CD14-positive monocyte (primary cell): ENCODE measurements around the gene MOCOS. TPM values are rescaled to one million over a fixed set of nuclear protein-coding genes. Genes with fewer than 3 reads are reported as not detected.

Experiments used
- DNase-seq, 3 donors: peaks; one replicate each; pipeline ENCODE4 v3.0.0-alpha.2; 2011 to 2022
- H2AFZ ChIP-seq: 2 replicates; pipeline ENCODE4 v1.6.0; 2012; ENCODE audit warnings: mild to moderate bottlenecking, low read depth, low read length, inconsistent platforms; ENCODE audit not compliant: insufficient read depth, poor library complexity, severe bottlenecking
- H3K27ac ChIP-seq, 2 donors: 1 replicate in 1 of 2; 2 replicates in 1 of 2; pipeline ENCODE4 v1.5.1; 2012 to 2013; ENCODE audit warnings: low read length in 2 of 2, control low read depth in 1 of 2, inconsistent platforms in 1 of 2, low read depth in 1 of 2, mild to moderate bottlenecking in 1 of 2
- H3K27me3 ChIP-seq, 2 donors: one replicate each; pipeline versions ENCODE4 v1.6.0 to v1.6.1; 2011 to 2013; ENCODE audit warnings: low read length in 2 of 2; ENCODE audit not compliant: control insufficient read depth in 2 of 2, insufficient read depth in 2 of 2
- H3K36me3 ChIP-seq, 2 donors: replicated peaks in 1 of 2; 1 replicate in 1 of 2; 2 replicates in 1 of 2; pipeline versions ENCODE4 v1.5.1 to v1.6.1; 2012 to 2013; ENCODE audit warnings: low read length in 2 of 2, control low read depth in 1 of 2, inconsistent platforms in 1 of 2, mild to moderate bottlenecking in 1 of 2; ENCODE audit not compliant: insufficient read depth in 2 of 2, control insufficient read depth in 1 of 2
- H3K4me1 ChIP-seq, 2 donors: 1 replicate in 1 of 2; 2 replicates in 1 of 2; pipeline versions ENCODE4 v1.5.1 to v1.6.1; 2012 to 2013; ENCODE audit warnings: low read length in 2 of 2, control low read depth in 1 of 2, inconsistent platforms in 1 of 2, mild to moderate bottlenecking in 1 of 2, moderate library complexity in 1 of 2; ENCODE audit not compliant: insufficient read depth in 2 of 2, control insufficient read depth in 1 of 2
- H3K4me2 ChIP-seq: replicated peaks from 2 replicates; pipeline ENCODE3; 2012; ENCODE audit warnings: low read length, moderate library complexity, mild to moderate bottlenecking; ENCODE audit not compliant: poor library complexity, severe bottlenecking; ENCODE audit errors: extremely low read depth
- H3K4me3 ChIP-seq, 3 experiments: fragments of 200-600 bp in 1 of 3; sonication (generic) in 1 of 3; replicated peaks in 1 of 3; 1 replicate in 2 of 3; 2 replicates in 1 of 3; pipeline ENCODE4 v1.5.1; 2011 to 2013; ENCODE audit warnings: low read length in 3 of 3, mild to moderate bottlenecking in 3 of 3, control low read depth in 2 of 3, low read depth in 2 of 3, inconsistent platforms in 1 of 3, moderate library complexity in 1 of 3
- H3K79me2 ChIP-seq: 2 replicates; pipeline ENCODE4 v1.6.0; 2012; ENCODE audit warnings: mild to moderate bottlenecking, control low read depth, inconsistent platforms, low read length, moderate library complexity; ENCODE audit not compliant: insufficient read depth
- H3K9ac ChIP-seq: 2 replicates; pipeline ENCODE4 v1.6.0; 2017; ENCODE audit warnings: low read length, mild to moderate bottlenecking; ENCODE audit not compliant: insufficient read depth, poor library complexity, severe bottlenecking
- H3K9me3 ChIP-seq, 2 donors: replicated peaks in 1 of 2; 1 replicate in 1 of 2; 2 replicates in 1 of 2; pipeline versions ENCODE4 v1.5.1 to v1.6.1; 2012 to 2013; ENCODE audit warnings: low read length in 2 of 2, control low read depth in 1 of 2; ENCODE audit not compliant: control insufficient read depth in 1 of 2, insufficient read depth in 1 of 2
- H4K20me1 ChIP-seq: 2 replicates; pipeline ENCODE4 v1.6.0; 2012; ENCODE audit warnings: mild to moderate bottlenecking, low read length, control low read depth, moderate library complexity; ENCODE audit not compliant: insufficient read depth
- H3K27ac Mint-ChIP-seq, 7 donors: one replicate each; pipeline ENCODE4 v1.8.0; 2020; ENCODE audit warnings: mild to moderate bottlenecking in 7 of 7, mixed read lengths in 7 of 7, moderate library complexity in 6 of 7, inconsistent platforms in 2 of 7
- H3K27me3 Mint-ChIP-seq, 3 donors: one replicate each; pipeline ENCODE4 v1.8.0; 2021 to 2022; ENCODE audit warnings: low read depth in 3 of 3, mild to moderate bottlenecking in 3 of 3, mixed read lengths in 3 of 3, moderate library complexity in 3 of 3, inconsistent platforms in 1 of 3
- H3K36me3 Mint-ChIP-seq, 2 donors: one replicate each; pipeline ENCODE4 v1.8.0; 2020; ENCODE audit warnings: mixed read lengths in 2 of 2, inconsistent platforms in 1 of 2, mild to moderate bottlenecking in 1 of 2
- H3K4me1 Mint-ChIP-seq: one replicate; pipeline ENCODE4 v1.8.0; 2020; ENCODE audit warnings: mild to moderate bottlenecking, mixed read lengths
- H3K4me3 Mint-ChIP-seq, 2 donors: one replicate each; pipeline ENCODE4 v1.8.0; 2020; ENCODE audit warnings: mild to moderate bottlenecking in 2 of 2, mixed read lengths in 2 of 2, moderate library complexity in 1 of 2
- H3K9me3 Mint-ChIP-seq, 7 donors: one replicate each; pipeline ENCODE4 v1.8.0; 2020 to 2022; ENCODE audit warnings: mixed read lengths in 7 of 7, mild to moderate bottlenecking in 6 of 7, moderate library complexity in 6 of 7, inconsistent platforms in 2 of 7
- CTCF ChIP-seq: fragments of 200-600 bp; IDR thresholded peaks from one replicate; pipeline ENCODE4 v1.8.0; 2022; ENCODE audit warnings: antibody characterized with exemption, mild to moderate bottlenecking
- WGBS: methylation state at CpG from one replicate; pipeline ENCODE4 v1.1.5; 2013; ENCODE audit warnings: missing lambda C conversion rate; ENCODE audit not compliant: insufficient coverage; 5-methylcytosine and 5-hydroxymethylcytosine counted together
- intact Hi-C, 2 donors: fragments of 100-400 bp; cut with micrococcal nuclease; formaldehyde crosslinking; loops; one replicate each; pipeline versions ENCODE4 v1.15.0 to v1.15.1; 2023
- polyA plus RNA-seq, 3 donors: library from polyadenylated mRNA; depleted of rRNA in 1 of 3; unstranded in 2 of 3; stranded (reverse) in 1 of 3; fragments of 300-500 nt in 2 of 3; fragments of >200 nt in 1 of 3; fragmentation: Illumina TruSeq in 2 of 3; gene quantifications; 1 replicate in 2 of 3; 2 replicates in 1 of 3; pipeline ENCODE4 v1.2.3, GENCODE V29; 2012 to 2021

Gene MOCOS
- polyA plus RNA-seq, 3 donors, result 0.03 to 0.05 TPM; not detected in 1

DNA sequence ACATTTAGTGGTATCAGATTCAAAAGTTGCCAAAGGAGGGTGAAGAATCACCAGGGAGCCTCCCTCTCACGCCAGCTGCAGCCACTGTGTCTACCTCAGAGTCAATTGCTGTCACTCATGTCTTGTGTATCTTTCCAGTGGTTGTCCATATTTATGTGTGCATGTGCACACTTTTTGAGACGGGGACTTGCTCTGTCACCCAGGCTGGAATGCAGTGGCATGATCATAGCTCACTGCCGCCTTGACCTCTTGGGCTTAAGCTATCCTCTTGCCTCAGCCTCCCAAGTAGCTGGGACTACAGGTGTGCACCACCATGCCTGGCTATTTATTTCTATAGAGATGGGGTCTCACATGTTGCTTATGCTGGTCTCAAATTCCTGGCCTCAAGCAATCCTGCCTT lies 4.0 kb downstream of the MOCOS start:
- H3K4me3 Mint-ChIP-seq, result peak overlapping the region in 1 of 2 donors; percentile 0

DNA sequence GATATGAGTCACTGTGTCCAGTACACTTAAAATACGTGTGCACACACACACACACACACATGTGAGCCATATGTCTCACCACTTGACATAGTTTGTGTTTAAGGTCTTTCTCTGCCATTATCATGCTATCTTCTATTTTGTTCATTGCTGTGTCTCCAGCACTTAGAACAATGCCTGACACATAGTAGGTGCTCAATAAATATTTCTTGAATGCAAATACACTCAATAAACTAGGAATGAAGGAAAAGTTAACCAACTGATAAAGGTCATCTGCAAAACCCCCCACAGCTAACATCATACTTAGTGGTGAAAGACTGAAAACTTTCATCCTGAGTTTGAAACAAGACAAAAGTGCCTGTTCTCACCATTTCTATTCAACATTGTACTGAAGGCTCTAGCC lies 4.4 kb downstream of the MOCOS start:
- no CpG with 5 or more reads among the region's 1 CpG for WGBS
- peaks cover 11 to 12% of the 10 kb centered on the region in 2 donors for H3K4me1 ChIP-seq
- DNase-seq, result no peak
- no peak overlapping the region for H3K4me3 Mint-ChIP-seq
- H3K27me3 Mint-ChIP-seq, result peaks cover 19 to 39% (median 36%) of the 10 kb centered on the region in 3 donors
- H3K9me3 ChIP-seq, result peaks cover 0 to 9% of the 10 kb centered on the region in 2 donors
- H3K36me3 ChIP-seq, result no peaks in the 10 kb centered on the region
- no peak overlapping the region for H2AFZ ChIP-seq
- no peak overlapping the region for H3K9ac ChIP-seq
- no peaks in the 10 kb centered on the region for H4K20me1 ChIP-seq
- no peak overlapping the region for H3K4me3 ChIP-seq
- H3K27ac Mint-ChIP-seq, result no peak overlapping the region
- peaks cover 0 to 5% (median 0%) of the 10 kb centered on the region in 7 donors for H3K9me3 Mint-ChIP-seq
- H3K36me3 Mint-ChIP-seq, result peaks cover 0 to 4% of the 10 kb centered on the region in 2 donors
- H3K79me2 ChIP-seq, result no peaks in the 10 kb centered on the region
- H3K27me3 ChIP-seq, result peaks cover 11 to 28% of the 10 kb centered on the region in 2 donors
- intact Hi-C loops, result no loop called here
- H3K27ac ChIP-seq, result no peak overlapping the region
- H3K4me2 ChIP-seq, result no peak overlapping the region
- H3K4me1 Mint-ChIP-seq, result peaks cover 12% of the 10 kb centered on the region
- TF ChIP-seq CTCF, result no peak

More for the DNA sequence above, 4.0 kb downstream of the MOCOS start:
- peaks cover 16% of the 10 kb centered on the region for H3K4me1 Mint-ChIP-seq
- H3K36me3 Mint-ChIP-seq, result peaks cover 0 to 4% of the 10 kb centered on the region in 2 donors
- H3K27me3 Mint-ChIP-seq, result peaks cover 21 to 43% (median 40%) of the 10 kb centered on the region in 3 donors
- peaks cover 11 to 32% of the 10 kb centered on the region in 2 donors for H3K27me3 ChIP-seq
- 100% methylated on average over 2 of the region's 3 CpGs for WGBS
- no peaks in the 10 kb centered on the region for H3K79me2 ChIP-seq
- no peak for TF ChIP-seq CTCF
- no peak overlapping the region for H3K27ac Mint-ChIP-seq
- H3K4me1 ChIP-seq, result peaks cover 14 to 16% of the 10 kb centered on the region in 2 donors
- H2AFZ ChIP-seq, result no peak overlapping the region
- no peaks in the 10 kb centered on the region for H4K20me1 ChIP-seq
- H3K4me2 ChIP-seq, result no peak overlapping the region
- peaks cover 0 to 5% (median 0%) of the 10 kb centered on the region in 7 donors for H3K9me3 Mint-ChIP-seq
- intact Hi-C loops, result no loop called here
- DNase-seq, result no peak
- no peak overlapping the region for H3K9ac ChIP-seq
- peaks cover 0 to 9% of the 10 kb centered on the region in 2 donors for H3K9me3 ChIP-seq
- no peaks in the 10 kb centered on the region for H3K36me3 ChIP-seq
- no peak overlapping the region for H3K27ac ChIP-seq
- H3K4me3 ChIP-seq, result no peak overlapping the region
